Measurements from ENCODE around the gene FNDC3B.

The FNDC3B gene

GRCh38 chr3:172151651-172152649, 112.6 kb downstream of the FNDC3B start:
- DNase-seq (ENCODE audit: low read depth): no peak

- no peak for DNase-seq (ENCODE audit: low read depth)
Observed at GRCh38 chr3:172152874-172153273, 113.5 kb downstream of the FNDC3B start.

GRCh38 chr3:172153335-172153861, 114.0 kb downstream of the FNDC3B start:
- DNase-seq (ENCODE audit: low read depth): peak; percentile 6

GRCh38 chr3:172154768-172155664, 115.6 kb downstream of the FNDC3B start:
- DNase-seq (ENCODE audit: low read depth): no peak

- no peak for DNase-seq (ENCODE audit: low read depth)
Observed at GRCh38 chr3:172155897-172156585, 116.7 kb downstream of the FNDC3B start.

GRCh38 chr3:172156586-172156955, 117.2 kb downstream of the FNDC3B start:
- DNase-seq (ENCODE audit: low read depth): no peak

- no peak for DNase-seq (ENCODE audit: low read depth)
Observed at GRCh38 chr3:172157564-172158258, 118.3 kb downstream of the FNDC3B start.

- no peak for DNase-seq (ENCODE audit: low read depth)
Observed at GRCh38 chr3:172158741-172159140, 119.4 kb downstream of the FNDC3B start.

GRCh38 chr3:172159376-172159775, 120.0 kb downstream of the FNDC3B start:
- DNase-seq (ENCODE audit: low read depth): no peak

GRCh38 chr3:172159962-172160538, 120.7 kb downstream of the FNDC3B start:
- DNase-seq (ENCODE audit: low read depth): no peak

GRCh38 chr3:172161133-172161789, 121.9 kb downstream of the FNDC3B start:
- DNase-seq (ENCODE audit: low read depth): no peak

- DNase-seq (ENCODE audit: low read depth): no peak
Observed at GRCh38 chr3:172161959-172162358, 122.6 kb downstream of the FNDC3B start.

- no peak for DNase-seq (ENCODE audit: low read depth)
Observed at GRCh38 chr3:172163320-172163719, 123.9 kb downstream of the FNDC3B start.

GRCh38 chr3:172164620-172165362, 125.4 kb downstream of the FNDC3B start:
- no peak for DNase-seq (ENCODE audit: low read depth)

GRCh38 chr3:172166261-172166660, 126.9 kb downstream of the FNDC3B start:
- no peak for DNase-seq (ENCODE audit: low read depth)

- no peak for DNase-seq (ENCODE audit: low read depth)
Observed at GRCh38 chr3:172166890-172167289, 127.5 kb downstream of the FNDC3B start.

GRCh38 chr3:172167892-172168648, 128.7 kb downstream of the FNDC3B start:
- DNase-seq (ENCODE audit: low read depth): no peak

GRCh38 chr3:172170073-172170709, 130.8 kb downstream of the FNDC3B start:
- DNase-seq (ENCODE audit: low read depth): no peak

All from activated T-helper 9 cell treated with anti-CD3 and anti-CD28 coated beads, Interleukin-2, amount 50 U/mL, for 16 hours (primary cell).